Right lobe of liver (tissue), 4 donors: ENCODE measurements around the gene NAIP.
"Not testable (repeated sequence)": the region's sequence is repeated elsewhere in the genome, so short reads cannot be mapped to it uniquely, and the experiment has no call there.

Experiments
- CTCF ChIP-seq, 4 donors: fragments of 200-600 bp in 3 of 4; fragments of 450-650 bp in 1 of 4; IDR thresholded peaks; one replicate each; pipeline versions ENCODE4 v1.5.1 to v1.8.0; 2016 to 2022; ENCODE audit warnings: antibody characterized with exemption in 4 of 4, mild to moderate bottlenecking in 2 of 4
- POLR2A ChIP-seq: fragments of 450-650 bp; IDR thresholded peaks from one replicate; pipeline ENCODE4 v1.6.1; 2017; ENCODE audit warnings: antibody characterized with exemption, mild to moderate bottlenecking
- donor health status: DM: no; HTN: no; CAD: no.
- donor health status: DM: no; HTN: no; CAD: no.
- donor health status: DM: no; HTN: yes; CAD: no.

GRCh38 chr5:71031046-71031776 is 6.1 kb upstream of the NAIP start:
- not testable (repeated sequence) for TF ChIP-seq CTCF (IDR thresholded peaks at IDR 0.05); POLR2A
